WTC11 (cell line): ENCODE measurements around the gene C1QTNF4.

Source experiments
- AFF4 ChIP-seq: sonication (generic); formaldehyde crosslinking; IDR thresholded peaks from 2 replicates; pipeline ENCODE4 v1.8.1; 2023; ENCODE audit warnings: mild to moderate bottlenecking, missing genetic modification reagents, borderline replicate concordance
- ATF3 ChIP-seq: sonication (generic); formaldehyde crosslinking; conservative IDR thresholded peaks from 2 replicates; pipeline ENCODE4 v1.8.1; 2022; ENCODE audit warnings: mild to moderate bottlenecking, missing genetic modification reagents
- CTCF ChIP-seq: fragments of 200-600 bp; IDR thresholded peaks from 2 replicates; pipeline ENCODE4 v1.8.0; 2022; ENCODE audit warnings: antibody characterized with exemption
- E2F1 ChIP-seq: sonication (generic); formaldehyde crosslinking; IDR thresholded peaks from 2 replicates; pipeline ENCODE4 v1.8.0; 2022; ENCODE audit warnings: mild to moderate bottlenecking, missing genetic modification reagents
- ETV6 ChIP-seq: sonication (generic); formaldehyde crosslinking; IDR thresholded peaks from 2 replicates; pipeline ENCODE4 v1.8.1; 2022; ENCODE audit warnings: mild to moderate bottlenecking, missing genetic modification reagents
- FOXP1 ChIP-seq: sonication (generic); formaldehyde crosslinking; IDR thresholded peaks from 2 replicates; pipeline ENCODE4 v1.8.0; 2022; ENCODE audit warnings: missing genetic modification reagents, mild to moderate bottlenecking, moderate library complexity, borderline replicate concordance
- JUN ChIP-seq: sonication (generic); formaldehyde crosslinking; IDR thresholded peaks from 2 replicates; pipeline ENCODE4 v1.8.0; 2023; ENCODE audit warnings: mild to moderate bottlenecking, missing genetic modification reagents
- OVOL2 ChIP-seq: fragments of 250-450 bp; sonication (Bioruptor Pico); IDR thresholded peaks from 2 replicates; pipeline ENCODE4 v1.9.0; 2021; ENCODE audit warnings: mild to moderate bottlenecking, borderline replicate concordance
- RORB ChIP-seq: fragments of 250-450 bp; sonication (Bioruptor Pico); IDR thresholded peaks from 2 replicates; pipeline ENCODE4 v1.9.0; 2021; ENCODE audit warnings: mild to moderate bottlenecking
- SOX15 ChIP-seq: fragments of 250-450 bp; sonication (Bioruptor Pico); IDR thresholded peaks from 2 replicates; pipeline ENCODE4 v1.9.0; 2021; ENCODE audit warnings: mild to moderate bottlenecking
- SP1 ChIP-seq: sonication (generic); formaldehyde crosslinking; conservative IDR thresholded peaks from 2 replicates; pipeline ENCODE4 v1.8.1; 2022; ENCODE audit warnings: missing genetic modification reagents
- ZNF281 ChIP-seq: sonication (generic); formaldehyde crosslinking; IDR thresholded peaks from 2 replicates; pipeline ENCODE4 v1.8.0; 2023; ENCODE audit warnings: mild to moderate bottlenecking, missing genetic modification reagents

GRCh38 chr11:47605921-47606320 is 11.7 kb upstream of the C1QTNF4 start:
- no peak for TF ChIP-seq OVOL2 (CRISPR knock-in tag)
- TF ChIP-seq JUN, result no peak
- no peak for TF ChIP-seq CTCF
- no peak for TF ChIP-seq AFF4
- no peak for TF ChIP-seq SOX15 (CRISPR knock-in tag)
- no peak for TF ChIP-seq E2F1 (CRISPR knock-in tag)
- no peak for TF ChIP-seq ATF3 (CRISPR knock-in tag)
- no peak for TF ChIP-seq ETV6 (CRISPR knock-in tag)
- no peak for TF ChIP-seq SP1 (CRISPR knock-in tag)
- no peak for TF ChIP-seq FOXP1
- no peak for TF ChIP-seq ZNF281 (CRISPR knock-in tag)
- no peak for TF ChIP-seq RORB
